NCI-H460 (cell line): ENCODE measurements around the gene DNASE2B. TPM values are rescaled to one million over a fixed set of nuclear protein-coding genes. Genes with fewer than 3 reads are reported as not detected.
A peak's percentile ranks its signal among the peaks of the same experiment; 100 is the strongest.

Experiments
- DNase-seq: peaks from one replicate; pipeline ENCODE4 v3.0.0-alpha.2; 2016; ENCODE audit warnings: low read depth; ENCODE audit errors: extremely low read depth
- polyA plus RNA-seq: library from polyadenylated mRNA; depleted of rRNA; stranded (reverse); fragments of >200 nt; gene quantifications from 2 replicates; pipeline ENCODE4 v1.2.3, GENCODE V29; 2014; cell fraction: nucleus; rRNA removed
- total RNA-seq: library from RNA; depleted of rRNA; stranded (reverse); fragments of >200 nt; shearing (Covaris generic); gene quantifications from 2 replicates; pipeline ENCODE4 v1.2.3, GENCODE V29; 2014; rRNA removed

The DNASE2B gene
- not detected in 2 replicates for total RNA-seq
- polyA plus RNA-seq: 0.22 TPM in 1 of 2 replicates, not detected in the other

- no peak for DNase-seq
These were observed at the start of gene DNASE2B for GRCh38 chr1:84398175-84399155. Gene DNASE2B (plus strand): TSS chr1:84398484. CDS start chr1:84398565, 81 bp downstream.

DNA sequence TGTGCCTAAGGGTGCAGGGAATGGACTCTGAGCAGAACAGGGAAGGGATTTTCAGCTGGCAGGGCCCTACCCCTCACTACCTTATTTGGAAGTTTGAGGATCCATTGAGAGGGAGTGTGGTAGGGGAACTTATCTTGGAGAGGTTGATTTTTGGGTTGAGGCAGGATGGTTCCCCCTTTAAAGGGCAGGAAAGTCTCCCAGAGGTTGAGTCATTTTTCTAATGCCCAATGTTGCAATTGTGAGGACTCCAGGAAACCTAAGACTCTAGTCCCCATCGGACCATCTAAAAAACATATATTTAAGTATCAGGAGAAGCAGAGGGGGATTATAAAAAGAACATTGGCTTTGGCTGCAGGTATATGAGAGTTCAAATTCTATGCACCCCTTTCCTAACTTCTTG lies 49.5 kb upstream of the DNASE2B start:
- no peak for DNase-seq

- DNase-seq: no peak
These were observed 48.2 kb upstream of the DNASE2B start for GRCh38 chr1:84350104-84350503.

- no peak for DNase-seq
These were observed 47.7 kb upstream of the DNASE2B start for GRCh38 chr1:84350550-84350949.

GRCh38 chr1:84352298-84353106 lies 45.8 kb upstream of the DNASE2B start:
- no peak for DNase-seq

GRCh38 chr1:84353695-84354094 lies 44.6 kb upstream of the DNASE2B start:
- DNase-seq: no peak

- no peak for DNase-seq
These were observed 42.7 kb upstream of the DNASE2B start for GRCh38 chr1:84355556-84355955.

DNA sequence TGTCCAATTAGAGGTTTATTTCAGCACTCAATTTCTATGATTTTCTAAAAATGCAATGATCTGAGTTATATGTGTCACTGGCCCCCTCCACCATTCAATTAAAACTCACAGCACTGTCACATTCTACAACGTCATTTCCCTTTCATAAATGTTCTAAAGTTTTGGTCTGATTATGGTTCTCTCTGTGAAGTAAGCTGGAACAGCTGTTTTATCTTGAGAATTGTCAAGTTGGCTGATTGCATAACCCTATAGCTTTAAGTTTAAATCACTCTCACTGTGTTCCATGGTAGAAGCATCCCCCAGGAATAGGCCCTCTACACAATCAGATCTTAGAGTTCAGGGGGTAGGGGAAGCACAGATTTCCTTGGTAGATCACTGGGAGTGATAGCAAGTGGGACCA lies 41.4 kb upstream of the DNASE2B start:
- no peak for DNase-seq

DNA sequence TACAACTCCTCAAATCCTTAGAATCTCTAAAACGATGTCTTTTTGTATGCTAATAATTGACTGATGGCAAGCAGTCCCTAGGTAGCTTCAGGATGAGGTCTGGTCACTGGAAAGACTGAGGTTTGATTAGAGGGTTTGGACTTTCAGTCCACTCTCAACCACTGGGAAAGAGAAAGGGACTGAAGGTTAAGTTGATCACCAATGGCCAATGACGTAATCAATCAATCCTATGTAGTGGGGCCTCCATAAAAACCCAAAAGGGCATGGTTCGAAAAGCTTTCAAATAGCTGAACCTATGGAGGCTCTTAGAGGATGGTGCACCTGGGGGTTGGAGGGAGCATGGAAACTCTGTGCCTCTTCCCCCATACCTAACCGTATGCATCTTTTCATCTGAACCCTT lies 39.6 kb upstream of the DNASE2B start:
- DNase-seq: no peak

- no peak for DNase-seq
These were observed 38.0 kb upstream of the DNASE2B start for GRCh38 chr1:84360316-84360715.

DNA sequence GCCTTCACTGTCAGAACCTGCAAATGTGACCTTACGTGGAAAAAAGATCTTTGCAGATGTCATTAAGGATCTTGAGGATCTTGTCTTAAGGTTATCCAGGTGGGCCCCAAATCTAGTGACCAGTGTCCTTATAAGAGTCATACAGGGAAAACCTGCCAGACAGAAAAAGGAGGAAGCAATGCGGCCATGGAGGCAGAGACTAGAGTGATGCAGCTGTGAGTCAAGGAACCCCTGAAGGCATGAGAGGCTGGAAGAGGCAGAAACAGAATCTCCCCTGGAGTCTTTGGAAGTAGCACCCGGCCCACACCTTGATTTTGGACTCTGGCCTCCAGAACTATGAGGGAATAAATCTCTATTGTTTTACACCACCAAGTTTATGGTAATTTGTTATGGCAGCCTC lies 36.5 kb upstream of the DNASE2B start:
- no peak for DNase-seq

DNA sequence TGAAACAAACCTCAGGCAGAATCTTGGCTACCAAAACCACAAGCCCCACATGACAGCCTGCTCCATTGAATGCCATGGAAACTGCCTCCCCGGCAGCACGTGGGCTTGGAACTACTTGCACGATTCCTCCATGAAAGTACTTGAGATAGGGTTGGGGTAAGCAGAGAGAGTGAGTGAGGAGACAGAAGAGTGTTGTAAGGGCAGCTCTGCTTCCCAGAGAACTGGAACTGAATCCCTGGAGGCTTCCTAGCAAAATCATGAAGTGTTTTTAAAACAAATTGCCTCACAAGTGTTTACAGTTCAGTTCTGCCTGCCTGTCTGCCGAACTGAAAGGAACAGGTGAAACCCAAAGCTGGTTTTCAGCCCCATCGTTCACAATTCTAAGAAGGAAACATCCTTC lies 35.3 kb upstream of the DNASE2B start:
- no peak for DNase-seq

GRCh38 chr1:84363622-84364021 lies 34.7 kb upstream of the DNASE2B start:
- DNase-seq: no peak

GRCh38 chr1:84365225-84366221 lies 32.8 kb upstream of the DNASE2B start:
- DNase-seq: peak; percentile 54

- DNase-seq: no peak
These were observed 31.5 kb upstream of the DNASE2B start for GRCh38 chr1:84366786-84367185.

- DNase-seq: no peak
These were observed 31.1 kb upstream of the DNASE2B start for GRCh38 chr1:84367219-84367618.

DNA sequence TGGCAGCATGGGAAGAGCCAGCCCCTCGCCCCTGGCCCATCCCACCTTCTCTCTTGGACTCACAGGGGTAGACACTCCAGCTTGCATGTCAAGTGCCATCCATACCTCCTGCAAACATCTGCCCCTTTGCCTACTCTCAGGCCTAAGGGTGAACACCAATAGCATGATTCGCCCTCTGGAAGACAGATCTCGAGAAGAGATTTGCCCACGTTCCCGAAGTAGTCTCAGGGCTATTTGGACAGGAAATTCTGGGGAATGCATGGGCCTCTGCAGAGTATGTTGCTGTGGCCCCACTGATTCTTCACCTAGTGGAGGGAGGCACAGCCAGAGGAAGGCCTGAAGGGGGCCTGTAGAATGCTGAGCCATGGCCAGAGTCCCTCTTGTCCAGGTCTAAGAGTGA lies 29.8 kb upstream of the DNASE2B start:
- no peak for DNase-seq

DNA sequence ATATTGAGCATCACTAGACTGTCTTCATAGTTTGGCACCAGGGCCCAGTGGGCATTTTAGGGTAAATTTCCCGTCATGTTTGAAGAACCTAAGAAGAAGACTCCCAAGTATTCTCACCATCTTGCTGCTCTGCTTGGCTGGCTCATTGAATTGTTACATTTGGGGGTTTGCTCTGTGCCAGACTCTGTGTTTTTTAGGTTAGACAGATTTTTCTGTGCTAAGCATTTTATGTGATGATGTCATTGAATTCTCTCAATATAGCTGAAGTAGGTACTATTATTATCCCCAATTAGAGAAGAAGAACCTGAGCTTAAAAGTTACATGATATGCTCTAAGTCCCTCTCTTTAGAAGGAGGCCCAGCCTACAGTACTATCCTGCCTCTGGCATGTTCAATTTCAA lies 28.0 kb upstream of the DNASE2B start:
- DNase-seq: no peak

DNA sequence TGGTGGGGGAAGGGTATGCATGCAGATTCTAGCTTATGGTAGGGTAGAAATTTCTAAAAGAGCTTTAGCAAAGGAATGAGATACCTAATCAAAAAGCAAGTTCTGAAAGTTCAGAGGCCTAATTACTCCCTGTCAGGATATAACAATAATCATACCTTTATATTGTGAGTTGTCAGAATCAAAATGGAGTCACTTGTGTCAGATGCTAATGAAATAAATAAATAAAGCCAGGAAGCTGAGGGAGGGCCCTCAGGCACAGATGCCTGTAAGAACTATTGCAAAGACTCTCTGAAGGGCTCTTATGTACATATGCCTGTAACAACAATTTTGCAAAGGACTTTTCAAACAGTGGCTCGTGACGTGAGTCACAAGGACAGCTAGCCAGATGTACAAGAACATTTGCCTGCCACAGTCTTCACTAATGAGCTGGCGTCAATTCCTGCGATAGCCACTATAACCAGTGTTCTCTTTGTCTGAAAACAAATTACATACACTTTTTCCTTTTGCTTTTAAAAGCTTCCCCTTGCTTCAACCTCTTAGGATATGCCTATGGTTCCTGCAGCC lies 27.4 kb upstream of the DNASE2B start:
- no peak for DNase-seq
